Breast epithelium (tissue), 3 donors: ENCODE data around the gene FAAP100.

Source experiments
- POLR2AphosphoS5 ChIP-seq, 3 donors: sonication (generic); formaldehyde crosslinking; IDR thresholded peaks; one replicate each; pipeline ENCODE4 v1.6.1; 2017; ENCODE audit warnings: antibody characterized with exemption in 3 of 3
- TF ChIP-seq, protein P1 (sequence below), 3 donors: fragments of 450-650 bp; IDR thresholded peaks; one replicate each; pipeline ENCODE4 v1.5.1; 2016 to 2017; ENCODE audit warnings: antibody characterized with exemption in 3 of 3, mild to moderate bottlenecking in 3 of 3, moderate library complexity in 3 of 3

- TF ChIP-seq, protein P1, sequence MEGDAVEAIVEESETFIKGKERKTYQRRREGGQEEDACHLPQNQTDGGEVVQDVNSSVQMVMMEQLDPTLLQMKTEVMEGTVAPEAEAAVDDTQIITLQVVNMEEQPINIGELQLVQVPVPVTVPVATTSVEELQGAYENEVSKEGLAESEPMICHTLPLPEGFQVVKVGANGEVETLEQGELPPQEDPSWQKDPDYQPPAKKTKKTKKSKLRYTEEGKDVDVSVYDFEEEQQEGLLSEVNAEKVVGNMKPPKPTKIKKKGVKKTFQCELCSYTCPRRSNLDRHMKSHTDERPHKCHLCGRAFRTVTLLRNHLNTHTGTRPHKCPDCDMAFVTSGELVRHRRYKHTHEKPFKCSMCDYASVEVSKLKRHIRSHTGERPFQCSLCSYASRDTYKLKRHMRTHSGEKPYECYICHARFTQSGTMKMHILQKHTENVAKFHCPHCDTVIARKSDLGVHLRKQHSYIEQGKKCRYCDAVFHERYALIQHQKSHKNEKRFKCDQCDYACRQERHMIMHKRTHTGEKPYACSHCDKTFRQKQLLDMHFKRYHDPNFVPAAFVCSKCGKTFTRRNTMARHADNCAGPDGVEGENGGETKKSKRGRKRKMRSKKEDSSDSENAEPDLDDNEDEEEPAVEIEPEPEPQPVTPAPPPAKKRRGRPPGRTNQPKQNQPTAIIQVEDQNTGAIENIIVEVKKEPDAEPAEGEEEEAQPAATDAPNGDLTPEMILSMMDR (IDR thresholded peaks at IDR 0.05), result no peak
- no peak for TF ChIP-seq POLR2AphosphoS5 (IDR thresholded peaks at IDR 0.05)
Measured at GRCh38 chr17:81591971-81592370, 39.8 kb upstream of the FAAP100 start.
